H9 (cell line): Measurements from ENCODE around the gene GPRIN1. TPM values are rescaled to one million over a fixed set of nuclear protein-coding genes. Genes with fewer than 3 reads are reported as not detected.

Experiments
- DNase-seq: peaks from one replicate; pipeline ENCODE4 v3.0.0-alpha.2; 2017
- H2AFZ ChIP-seq: one replicate; pipeline ENCODE4 v1.6.1; 2013; ENCODE audit warnings: mild to moderate bottlenecking, low read length, control low read depth, moderate library complexity
- H2AK5ac ChIP-seq: 2 replicates; pipeline ENCODE4 v1.6.1; 2013; ENCODE audit warnings: low read length, control low read depth, mixed read lengths; ENCODE audit not compliant: insufficient read length
- H2BK120ac ChIP-seq: one replicate; pipeline ENCODE4 v1.6.1; 2013; ENCODE audit warnings: low read depth, mild to moderate bottlenecking, low read length, control low read depth, inconsistent platforms; ENCODE audit not compliant: poor library complexity, severe bottlenecking
- H2BK12ac ChIP-seq: 2 replicates; pipeline ENCODE4 v1.6.1; 2013; ENCODE audit warnings: low read length, control low read depth, mixed read lengths, low read depth; ENCODE audit not compliant: insufficient read length
- H2BK15ac ChIP-seq: 2 replicates; pipeline ENCODE4 v1.6.1; 2013; ENCODE audit warnings: low read depth, low read length, control low read depth
- H2BK20ac ChIP-seq: one replicate; pipeline ENCODE4 v1.6.1; 2013; ENCODE audit warnings: low read depth, mild to moderate bottlenecking, low read length, control low read depth, inconsistent platforms; ENCODE audit not compliant: poor library complexity, severe bottlenecking
- H2BK5ac ChIP-seq: 2 replicates; pipeline ENCODE4 v1.6.1; 2013; ENCODE audit warnings: low read length, control low read depth, mixed read lengths; ENCODE audit not compliant: insufficient read length
- H3K14ac ChIP-seq: 2 replicates; pipeline ENCODE4 v1.6.1; 2013; ENCODE audit warnings: low read length, control low read depth; ENCODE audit not compliant: insufficient read depth
- H3K18ac ChIP-seq: 2 replicates; pipeline ENCODE4 v1.6.1; 2013; ENCODE audit warnings: low read depth, mild to moderate bottlenecking, mixed read lengths, low read length, control low read depth; ENCODE audit not compliant: insufficient read length
- H3K23ac ChIP-seq: 2 replicates; pipeline ENCODE4 v1.6.1; 2013; ENCODE audit warnings: low read length, control low read depth, mixed read lengths, low read depth; ENCODE audit not compliant: insufficient read length
- H3K23me2 ChIP-seq: 2 replicates; pipeline ENCODE4 v1.6.1; 2013; ENCODE audit warnings: low read depth, mild to moderate bottlenecking, mixed read lengths, low read length, control low read depth; ENCODE audit not compliant: insufficient read length, poor library complexity, severe bottlenecking
- H3K27ac ChIP-seq: 2 replicates; pipeline ENCODE4 v1.5.1; 2013; ENCODE audit warnings: low read length, control low read depth, mixed read lengths, low read depth; ENCODE audit not compliant: insufficient read length
- H3K27me3 ChIP-seq: 2 replicates; pipeline ENCODE4 v1.6.1; 2013; ENCODE audit warnings: low read length, control low read depth, inconsistent platforms; ENCODE audit not compliant: insufficient read depth
- H3K4ac ChIP-seq: 2 replicates; pipeline ENCODE4 v1.6.1; 2013; ENCODE audit warnings: low read depth, mild to moderate bottlenecking, control low read depth, inconsistent platforms, low read length, moderate library complexity
- H3K4me1 ChIP-seq: 2 replicates; pipeline ENCODE4 v1.6.1; 2013; ENCODE audit warnings: low read length, control low read depth, inconsistent platforms; ENCODE audit not compliant: insufficient read depth
- H3K4me2 ChIP-seq: 2 replicates; pipeline ENCODE4 v1.6.1; 2013; ENCODE audit warnings: low read length, control low read depth, mixed read lengths; ENCODE audit not compliant: insufficient read length, insufficient read depth
- H3K56ac ChIP-seq: 2 replicates; pipeline ENCODE4 v1.6.1; 2013; ENCODE audit warnings: low read depth, mild to moderate bottlenecking, mixed read lengths, low read length, control low read depth; ENCODE audit not compliant: insufficient read length
- H3K79me1 ChIP-seq: 2 replicates; pipeline ENCODE4 v1.6.1; 2013; ENCODE audit warnings: low read depth, mild to moderate bottlenecking, moderate library complexity, low read length, control low read depth, inconsistent platforms; ENCODE audit not compliant: insufficient read depth, poor library complexity, severe bottlenecking
- H3K79me2 ChIP-seq: 2 replicates; pipeline ENCODE4 v1.6.1; 2013; ENCODE audit warnings: low read length, control low read depth, inconsistent platforms; ENCODE audit not compliant: insufficient read depth
- H3K9ac ChIP-seq: 2 replicates; pipeline ENCODE4 v1.6.1; 2013; ENCODE audit warnings: low read length, control low read depth, mixed read lengths; ENCODE audit not compliant: insufficient read length; ENCODE audit errors: extremely low read depth
- H3K9me3 ChIP-seq: one replicate; pipeline ENCODE4 v1.6.1; 2013; ENCODE audit warnings: low read depth, low read length, inconsistent platforms; ENCODE audit not compliant: control insufficient read depth
- H3T11ph ChIP-seq: one replicate; pipeline ENCODE4 v1.6.1; 2013; ENCODE audit warnings: mild to moderate bottlenecking, low read length, control low read depth, inconsistent platforms
- H4K20me1 ChIP-seq: one replicate; pipeline ENCODE4 v1.6.1; 2013; ENCODE audit not compliant: control insufficient read depth, insufficient read length, insufficient read depth
- H4K5ac ChIP-seq: 2 replicates; pipeline ENCODE4 v1.6.1; 2013; ENCODE audit warnings: low read depth, mild to moderate bottlenecking, mixed read lengths, low read length, control low read depth; ENCODE audit not compliant: insufficient read length
- H4K8ac ChIP-seq: replicated peaks from 2 replicates; pipeline ENCODE4 v1.6.1; 2013; ENCODE audit warnings: low read length, control low read depth, mixed read lengths, low read depth; ENCODE audit not compliant: insufficient read length
- H4K91ac ChIP-seq: 2 replicates; pipeline ENCODE4 v1.6.1; 2013; ENCODE audit warnings: low read depth, mild to moderate bottlenecking, moderate library complexity, mixed read lengths, low read length, control low read depth; ENCODE audit not compliant: insufficient read length
- H3K27ac Mint-ChIP-seq, 3 experiments: 2 replicates in 2 of 3; 3 replicates in 1 of 3; pipeline ENCODE4 v1.8.0; 2020 to 2021; ENCODE audit warnings: mixed read lengths in 3 of 3, mild to moderate bottlenecking in 1 of 3, moderate library complexity in 1 of 3
- H3K27me3 Mint-ChIP-seq: 2 replicates; pipeline ENCODE4 v1.8.0; 2021; ENCODE audit warnings: low read depth, mild to moderate bottlenecking, moderate library complexity, mixed read lengths
- H3K36me3 Mint-ChIP-seq, 3 experiments: 2 replicates in 2 of 3; 3 replicates in 1 of 3; pipeline ENCODE4 v1.8.0; 2020 to 2021; ENCODE audit warnings: low read depth in 3 of 3, mixed read lengths in 3 of 3; ENCODE audit not compliant: insufficient read depth in 1 of 3
- H3K4me1 Mint-ChIP-seq, 2 experiments: 2 replicates each; pipeline ENCODE4 v1.8.0; 2020; ENCODE audit warnings: mixed read lengths in 2 of 2
- H3K4me3 Mint-ChIP-seq, 2 experiments: 2 replicates in 1 of 2; 3 replicates in 1 of 2; pipeline ENCODE4 v1.8.0; 2020 to 2021; ENCODE audit warnings: mild to moderate bottlenecking in 2 of 2, mixed read lengths in 2 of 2, moderate library complexity in 1 of 2
- H3K9me3 Mint-ChIP-seq, 2 experiments: 2 replicates in 1 of 2; 3 replicates in 1 of 2; pipeline ENCODE4 v1.8.0; 2020; ENCODE audit warnings: mild to moderate bottlenecking in 2 of 2, mixed read lengths in 2 of 2, moderate library complexity in 1 of 2
- CTCF ChIP-seq: fragments of 200-600 bp; sonication (generic); conservative IDR thresholded peaks from 3 replicates; pipeline ENCODE4 v1.8.0; 2021; ENCODE audit warnings: antibody characterized with exemption, mild to moderate bottlenecking
- WGBS: extraction: QIAGEN DNeasy Blood & Tissue Kit; methylation state at CpG from one replicate; pipeline ENCODE4 v1.1.7; 2013; ENCODE audit warnings: missing lambda C conversion rate, low lambda C conversion rate, mixed read lengths; ENCODE audit not compliant: insufficient read length; ENCODE audit errors: extremely low coverage; 5-methylcytosine and 5-hydroxymethylcytosine counted together
- total RNA-seq: library from RNA; stranded (reverse); gene quantifications from 2 replicates; pipeline ENCODE4 v1.2.1, GENCODE V29; 2021

GPRIN1 gene
- total RNA-seq, 1 experiment from 2014 or later, result 10.8 TPM

- H2BK12ac ChIP-seq, result no peak overlapping the region
- no peak overlapping the region for H2BK20ac ChIP-seq
- H2BK15ac ChIP-seq, result no peak overlapping the region
- H3K18ac ChIP-seq, result no peak overlapping the region
- peak overlapping the region; percentile 59 to 86 for H3K4me3 Mint-ChIP-seq
- no peak overlapping the region for H2BK120ac ChIP-seq
- no peak overlapping the region for H3K23ac ChIP-seq
- H3T11ph ChIP-seq, result no peak overlapping the region
- H2AFZ ChIP-seq, result no peak overlapping the region
- H3K9me3 ChIP-seq, result no peaks in the 10 kb centered on the region
- no peaks in the 10 kb centered on the region; a peak in 1 of 7 replicates for H3K36me3 Mint-ChIP-seq
- H3K4me2 ChIP-seq, result peak overlapping the region; percentile 93
- WGBS, result no CpG with 5 or more reads among the region's 34 CpGs
- H4K5ac ChIP-seq, result no peak overlapping the region
- H3K4me1 Mint-ChIP-seq, result peaks cover 20 to 41% of the 10 kb centered on the region in 2 experiments
- no peak overlapping the region for H3K27ac ChIP-seq
- no peak overlapping the region for H4K8ac ChIP-seq
- H3K9me3 Mint-ChIP-seq, result no peaks in the 10 kb centered on the region; a peak in 1 of 5 replicates
- H4K91ac ChIP-seq, result no peak overlapping the region
- H3K4me1 ChIP-seq, result no peaks in the 10 kb centered on the region
- H3K56ac ChIP-seq, result no peak overlapping the region
- DNase-seq, result no peak
- no peak overlapping the region for H3K4ac ChIP-seq
- H3K14ac ChIP-seq, result no peak overlapping the region
- H3K27me3 ChIP-seq, result peaks cover 6% of the 10 kb centered on the region; the same call in 1 of the 2 replicates
- no peak for TF ChIP-seq CTCF
- H3K79me2 ChIP-seq, result no peaks in the 10 kb centered on the region
- H3K9ac ChIP-seq, result no peak overlapping the region
- H3K27me3 Mint-ChIP-seq, result peaks cover 81% of the 10 kb centered on the region
- H2AK5ac ChIP-seq, result no peak overlapping the region
- peaks cover 8% of the 10 kb centered on the region for H3K23me2 ChIP-seq
- H4K20me1 ChIP-seq, result no peaks in the 10 kb centered on the region
- H2BK5ac ChIP-seq, result no peak overlapping the region
- H3K79me1 ChIP-seq, result no peaks in the 10 kb centered on the region
- H3K27ac Mint-ChIP-seq, result no peak overlapping the region
These were observed 19.4 kb upstream of the GPRIN1 start for GRCh38 chr5:176629317-176629852.
